H1 (cell line): ENCODE measurements around the gene TFDP3.

Experiments used
- BACH1 ChIP-seq: IDR thresholded peaks from 2 replicates; pipeline ENCODE4 v1.6.1; 2012; ENCODE audit warnings: low read length, improper control_type of control experiment
- CTCF ChIP-seq, 3 experiments: IDR thresholded peaks; 1 replicate in 2 of 3; 2 replicates in 1 of 3; pipeline versions ENCODE4 v1.5.1 to v1.6.1; 2011; ENCODE audit warnings: low read length in 3 of 3, mild to moderate bottlenecking in 3 of 3, inconsistent platforms in 2 of 3, low read depth in 1 of 3, moderate library complexity in 1 of 3; ENCODE audit not compliant: insufficient read depth in 1 of 3; ENCODE audit errors: control extremely low read depth in 1 of 3
- HDAC2 ChIP-seq, 2 experiments: fragments of 300-600 bp in 1 of 2; sonication (generic) in 1 of 2; IDR thresholded peaks; 2 replicates each; pipeline ENCODE4 v1.6.1; 2011 to 2012; ENCODE audit warnings: low read depth in 2 of 2, low read length in 2 of 2, mild to moderate bottlenecking in 2 of 2, moderate library complexity in 2 of 2, borderline replicate concordance in 1 of 2, inconsistent platforms in 1 of 2
- POLR2A ChIP-seq, 2 experiments: IDR thresholded peaks; 1 replicate in 1 of 2; 2 replicates in 1 of 2; pipeline ENCODE4 v1.6.1; 2011; ENCODE audit warnings: low read depth in 2 of 2, low read length in 2 of 2, mild to moderate bottlenecking in 2 of 2; ENCODE audit errors: control extremely low read depth in 1 of 2
- SIN3A ChIP-seq, 2 experiments: IDR thresholded peaks in 1 of 2; conservative IDR thresholded peaks in 1 of 2; 2 replicates each; pipeline ENCODE4 v1.6.1; 2011 to 2012; ENCODE audit warnings: low read length in 2 of 2, improper control_type of control experiment in 1 of 2, low read depth in 1 of 2, mild to moderate bottlenecking in 1 of 2
- SIRT6 ChIP-seq: IDR thresholded peaks from one replicate; pipeline ENCODE4 v1.7.1; 2012; ENCODE audit warnings: low read length, inconsistent platforms
- SUZ12 ChIP-seq: fragments of 200-600 bp; sonication (generic); IDR thresholded peaks from 2 replicates; pipeline ENCODE4 v1.6.1; 2012; ENCODE audit warnings: mild to moderate bottlenecking, inconsistent platforms, low read length, moderate library complexity, mixed read lengths
- TAF1 ChIP-seq: IDR thresholded peaks from 2 replicates; pipeline ENCODE4 v1.6.1; 2011; ENCODE audit warnings: mild to moderate bottlenecking, low read depth, low read length
- TBP ChIP-seq: IDR thresholded peaks from 2 replicates; pipeline ENCODE4 v1.6.1; 2011; ENCODE audit warnings: low read depth, low read length, improper control_type of control experiment
- TEAD4 ChIP-seq: IDR thresholded peaks from 2 replicates; pipeline ENCODE4 v1.6.1; 2012; ENCODE audit warnings: low read depth, low read length, inconsistent platforms, mixed read lengths
- YY1 ChIP-seq: IDR thresholded peaks from 2 replicates; pipeline ENCODE4 v1.6.1; 2011; ENCODE audit warnings: low read depth, mild to moderate bottlenecking, low read length

GRCh38 chrX:133258481-133258880 lies 40.3 kb upstream of the TFDP3 start:
- TF ChIP-seq POLR2A (IDR thresholded peaks at IDR 0.05; ENCODE audit: control extremely low read depth in 1 of 2, low read depth in 2 of 2, low read length in 2 of 2) (no peak), CTCF (IDR thresholded peaks at IDR 0.05; ENCODE audit: control extremely low read depth in 1 of 3, insufficient read depth in 1 of 3, low read depth in 1 of 3, low read length in 3 of 3) (no peak), HDAC2 (IDR thresholded peaks at IDR 0.05; ENCODE audit: borderline replicate concordance in 1 of 2, low read depth in 2 of 2, low read length in 2 of 2) (no peak), SIRT6 (no peak), SIN3A (conservative IDR thresholded peaks at IDR 0.05 in 1 of 2, IDR thresholded peaks at IDR 0.05 in 1 of 2; ENCODE audit: low read depth in 1 of 2, low read length in 2 of 2) (no peak), TEAD4 (no peak), SUZ12 (no peak), BACH1 (no peak), YY1 (no peak), TBP (no peak), TAF1 (no peak)
